22Rv1 (cell line): ENCODE data around the gene TRIP12.

Experiments used
- ZFX ChIP-seq: fragments of 450-650 bp; IDR thresholded peaks from 2 replicates; pipeline ENCODE4 v1.6.1; 2017; ENCODE audit warnings: antibody characterized with exemption, borderline replicate concordance
- TF ChIP-seq, protein P1 (sequence below): fragments of 450-650 bp; IDR thresholded peaks from 2 replicates; pipeline ENCODE4 v1.5.1; 2017; ENCODE audit warnings: mild to moderate bottlenecking

DNA sequence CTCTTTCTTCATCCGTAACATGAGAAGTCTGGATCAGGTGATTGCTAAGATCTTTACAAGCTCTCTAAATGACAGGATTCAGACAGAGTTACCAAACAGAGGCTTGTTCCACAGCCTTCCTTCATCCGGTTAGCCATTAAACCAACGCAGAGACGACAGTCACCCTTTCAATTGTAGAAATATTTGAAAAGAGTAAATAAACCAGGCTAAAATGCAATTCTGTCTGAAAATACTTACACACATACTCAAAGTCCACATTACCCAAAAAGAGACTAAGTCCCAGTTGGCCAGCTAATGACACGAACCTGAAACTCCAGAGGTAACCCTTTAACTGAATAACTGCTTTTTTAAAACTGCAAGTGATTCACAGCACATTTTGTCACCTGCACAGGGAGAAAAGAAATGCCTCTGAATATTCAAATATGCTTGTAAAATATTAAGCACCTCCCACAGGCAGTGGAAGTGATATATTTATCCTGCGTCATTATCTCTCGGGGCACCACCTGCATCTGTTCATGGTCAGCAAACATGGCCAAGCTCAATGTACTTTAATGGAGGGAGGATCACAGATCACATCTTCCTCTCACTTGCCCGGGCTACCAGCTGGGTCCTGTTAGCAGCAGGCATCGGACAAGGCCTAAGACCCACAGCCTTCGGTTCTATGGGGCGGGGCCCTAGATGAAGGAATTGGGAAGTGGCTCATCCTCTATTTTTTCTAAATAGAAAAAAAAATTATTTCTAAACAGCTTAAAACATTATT, 168.7 kb downstream of the TRIP12 start:
- TF ChIP-seq, protein P1, sequence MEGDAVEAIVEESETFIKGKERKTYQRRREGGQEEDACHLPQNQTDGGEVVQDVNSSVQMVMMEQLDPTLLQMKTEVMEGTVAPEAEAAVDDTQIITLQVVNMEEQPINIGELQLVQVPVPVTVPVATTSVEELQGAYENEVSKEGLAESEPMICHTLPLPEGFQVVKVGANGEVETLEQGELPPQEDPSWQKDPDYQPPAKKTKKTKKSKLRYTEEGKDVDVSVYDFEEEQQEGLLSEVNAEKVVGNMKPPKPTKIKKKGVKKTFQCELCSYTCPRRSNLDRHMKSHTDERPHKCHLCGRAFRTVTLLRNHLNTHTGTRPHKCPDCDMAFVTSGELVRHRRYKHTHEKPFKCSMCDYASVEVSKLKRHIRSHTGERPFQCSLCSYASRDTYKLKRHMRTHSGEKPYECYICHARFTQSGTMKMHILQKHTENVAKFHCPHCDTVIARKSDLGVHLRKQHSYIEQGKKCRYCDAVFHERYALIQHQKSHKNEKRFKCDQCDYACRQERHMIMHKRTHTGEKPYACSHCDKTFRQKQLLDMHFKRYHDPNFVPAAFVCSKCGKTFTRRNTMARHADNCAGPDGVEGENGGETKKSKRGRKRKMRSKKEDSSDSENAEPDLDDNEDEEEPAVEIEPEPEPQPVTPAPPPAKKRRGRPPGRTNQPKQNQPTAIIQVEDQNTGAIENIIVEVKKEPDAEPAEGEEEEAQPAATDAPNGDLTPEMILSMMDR, result no peak
- TF ChIP-seq ZFX, result no peak
